HEK293T (cell line): ENCODE results near the gene APRT.
A peak's percentile ranks its signal among the peaks of the same experiment; 100 is the strongest.

Source experiments
- CTCF ChIA-PET: fragments of 350-600 bp; formaldehyde crosslinking; extraction: SDS; loops from one replicate; lab custom pipeline; 2021; ENCODE audit warnings: antibody characterized with exemption, inconsistent platforms; lab: Yijun Ruan, JAX
- POLR2A ChIA-PET: fragments of 350-600 bp; formaldehyde crosslinking; extraction: SDS; loops from one replicate; lab custom pipeline; 2020; ENCODE audit warnings: antibody characterized with exemption, inconsistent platforms; lab: Yijun Ruan, JAX
- DNase-seq: peaks from one replicate; pipeline ENCODE4 v3.0.0; 2012; ENCODE audit warnings: mixed read lengths; ENCODE audit errors: extremely low spot score
- ARNT ChIP-seq: fragments of 450-650 bp; IDR thresholded peaks from 2 replicates; pipeline ENCODE4 v1.6.1; 2017; ENCODE audit warnings: mild to moderate bottlenecking
- BHLHE40 ChIP-seq: fragments of 450-650 bp; IDR thresholded peaks from 2 replicates; pipeline ENCODE4 v1.6.1; 2016; ENCODE audit warnings: mild to moderate bottlenecking, moderate library complexity, borderline replicate concordance
- CTBP1 ChIP-seq: fragments of 450-650 bp; IDR thresholded peaks from 2 replicates; pipeline ENCODE4 v1.6.1; 2016; ENCODE audit warnings: borderline replicate concordance
- ELF4 ChIP-seq: fragments of 450-650 bp; IDR thresholded peaks from 2 replicates; pipeline ENCODE4 v1.6.1; 2017; ENCODE audit warnings: antibody characterized with exemption
- FOXA1 ChIP-seq: fragments of 450-650 bp; IDR thresholded peaks from 2 replicates; pipeline ENCODE4 v1.6.1; 2016; ENCODE audit warnings: mild to moderate bottlenecking
- FOXK2 ChIP-seq: fragments of 450-650 bp; IDR thresholded peaks from 2 replicates; pipeline ENCODE4 v1.6.1; 2016; ENCODE audit warnings: mild to moderate bottlenecking
- FOXM1 ChIP-seq: fragments of 450-650 bp; IDR thresholded peaks from 2 replicates; pipeline ENCODE4 v1.6.1; 2017; ENCODE audit warnings: mild to moderate bottlenecking, borderline replicate concordance
- HDGF ChIP-seq: fragments of 450-650 bp; IDR thresholded peaks from 2 replicates; pipeline ENCODE4 v1.6.1; 2017; ENCODE audit warnings: antibody characterized with exemption, borderline replicate concordance
- L3MBTL2 ChIP-seq: fragments of 450-650 bp; conservative IDR thresholded peaks from 2 replicates; pipeline ENCODE4 v1.6.1; 2016; ENCODE audit warnings: mild to moderate bottlenecking
- LEF1 ChIP-seq: fragments of 450-650 bp; IDR thresholded peaks from 2 replicates; pipeline ENCODE4 v1.6.1; 2017; ENCODE audit warnings: mild to moderate bottlenecking, borderline replicate concordance
- NFRKB ChIP-seq: fragments of 450-650 bp; IDR thresholded peaks from 2 replicates; pipeline ENCODE4 v1.6.1; 2016; ENCODE audit warnings: mild to moderate bottlenecking, moderate library complexity
- SP1 ChIP-seq: fragments of 450-650 bp; IDR thresholded peaks from 2 replicates; pipeline ENCODE4 v1.6.1; 2017
- SUZ12 ChIP-seq: fragments of 450-650 bp; IDR thresholded peaks from 2 replicates; pipeline ENCODE4 v1.6.1; 2016; ENCODE audit warnings: mild to moderate bottlenecking
- TARDBP ChIP-seq: fragments of 450-650 bp; IDR thresholded peaks from 2 replicates; pipeline ENCODE4 v1.6.1; 2016
- ZNF384 ChIP-seq: fragments of 450-650 bp; IDR thresholded peaks from 2 replicates; pipeline ENCODE4 v1.6.1; 2016
- TF ChIP-seq, protein P1 (sequence below): fragments of 450-650 bp; IDR thresholded peaks from 2 replicates; pipeline ENCODE4 v1.6.1; 2016

APRT gene

DNA sequence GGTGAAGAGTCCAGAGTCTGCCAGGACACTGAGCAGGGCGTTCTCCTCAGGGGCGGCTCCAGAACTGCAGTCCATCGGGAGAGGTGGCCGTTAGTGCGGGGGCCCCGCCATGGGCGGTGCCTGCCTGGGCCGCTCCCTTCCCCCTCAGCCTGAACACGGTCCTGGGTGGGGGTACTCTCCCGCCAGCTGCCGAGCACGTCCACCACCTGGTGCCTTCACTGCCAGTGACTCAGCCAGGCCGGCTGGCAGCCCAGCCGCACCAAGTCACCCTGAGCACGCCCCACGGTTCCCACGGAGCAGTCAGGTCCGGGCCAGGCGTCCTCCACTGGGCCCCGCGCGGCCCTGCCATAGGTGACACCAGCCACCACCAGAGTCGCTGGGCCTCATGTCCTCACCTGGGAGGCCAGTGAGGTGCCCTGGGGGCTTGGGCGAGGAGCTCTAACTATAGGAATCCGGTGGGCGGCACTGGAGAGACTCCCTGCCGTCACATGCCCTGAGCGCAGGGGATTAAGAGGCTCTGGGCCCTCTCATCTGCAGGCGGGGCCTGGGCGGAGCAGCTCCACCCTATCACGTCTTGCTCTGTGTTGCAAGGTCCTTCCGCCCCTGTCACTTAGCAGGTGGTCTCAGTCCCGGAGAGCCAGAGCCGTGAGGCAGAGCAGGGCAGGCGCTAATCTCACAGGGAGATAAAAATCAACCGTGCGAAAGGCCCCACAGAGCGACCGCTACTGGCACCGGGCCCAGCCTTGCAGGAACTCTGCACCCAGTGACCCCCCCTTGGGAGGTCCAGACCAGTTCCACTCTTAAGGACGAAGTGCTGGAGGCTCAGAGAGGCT lies 41.1 kb downstream of the APRT start:
- ChIA-PET CTCF (interaction anchor here (2.1 kb wide), 1 partner anchor 33 kb away, joined by 10 read pairs; no protein-coding TSS in a partner anchor), POLR2A (interaction anchor here (0.7 to 4.4 kb wide), 6 partner anchors 8 to 40 kb away, joined by 3 to 30 read pairs (median 4); partner anchors contain the start of gene PIEZO1)
- DNase-seq, result peak; percentile 77
- no peak for TF ChIP-seq NFRKB
- TF ChIP-seq, protein P1, sequence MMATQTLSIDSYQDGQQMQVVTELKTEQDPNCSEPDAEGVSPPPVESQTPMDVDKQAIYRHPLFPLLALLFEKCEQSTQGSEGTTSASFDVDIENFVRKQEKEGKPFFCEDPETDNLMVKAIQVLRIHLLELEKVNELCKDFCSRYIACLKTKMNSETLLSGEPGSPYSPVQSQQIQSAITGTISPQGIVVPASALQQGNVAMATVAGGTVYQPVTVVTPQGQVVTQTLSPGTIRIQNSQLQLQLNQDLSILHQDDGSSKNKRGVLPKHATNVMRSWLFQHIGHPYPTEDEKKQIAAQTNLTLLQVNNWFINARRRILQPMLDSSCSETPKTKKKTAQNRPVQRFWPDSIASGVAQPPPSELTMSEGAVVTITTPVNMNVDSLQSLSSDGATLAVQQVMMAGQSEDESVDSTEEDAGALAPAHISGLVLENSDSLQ, result peak; percentile 49; the same call in 1 of the 2 replicates
- no peak for TF ChIP-seq FOXM1

DNA sequence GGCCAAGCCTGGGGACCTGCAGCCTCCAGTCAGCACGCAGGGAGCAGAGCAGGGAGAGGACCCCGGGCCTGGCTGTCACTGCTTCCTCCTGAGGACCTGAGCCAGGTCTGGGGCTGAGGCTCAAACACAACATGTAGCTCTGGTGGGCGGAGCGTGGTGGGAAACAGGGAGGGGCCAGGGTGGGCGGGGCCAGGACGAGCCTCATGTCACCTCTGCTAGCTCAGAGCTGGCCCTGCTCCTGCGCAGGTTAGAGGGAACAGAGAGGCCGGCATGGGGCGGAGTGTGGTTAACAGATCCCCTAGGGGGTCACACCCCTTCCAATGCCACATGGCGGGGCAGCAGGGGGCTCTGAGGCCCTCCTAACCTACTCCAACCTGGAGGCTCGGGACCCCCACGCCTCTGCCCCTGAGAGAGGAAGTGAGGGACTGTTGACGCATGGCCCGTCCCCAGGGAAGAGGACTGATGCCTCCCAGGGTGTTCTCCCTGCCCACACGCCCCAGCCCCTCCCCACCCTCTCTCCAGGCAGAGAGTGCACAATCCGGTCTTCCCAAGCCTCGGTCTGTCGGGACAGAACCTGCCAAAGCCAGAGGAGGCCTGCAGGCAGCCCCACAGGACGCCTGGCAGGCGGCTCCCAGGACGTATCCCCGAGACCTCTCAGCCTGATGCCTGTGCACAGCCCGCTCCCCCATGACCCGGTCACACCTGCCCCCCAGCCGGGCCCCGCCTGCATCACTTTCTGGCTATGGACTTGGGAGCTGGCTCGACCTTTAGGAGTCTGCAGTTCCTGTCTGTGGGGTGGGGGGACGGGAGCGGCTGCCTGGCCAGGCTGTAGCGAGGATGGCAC lies 41.9 kb downstream of the APRT start:
- POLR2A ChIA-PET, result interaction anchor here (0.9 to 4.4 kb wide), 5 partner anchors 13 to 41 kb away, joined by 3 to 30 read pairs (median 3); no protein-coding TSS in a partner anchor
- CTCF ChIA-PET, result interaction anchor here (2.1 kb wide), 1 partner anchor 32 kb away, joined by 10 read pairs; no protein-coding TSS in a partner anchor
- peak; percentile 83 for DNase-seq
- TF ChIP-seq TARDBP (no peak), FOXK2 (no peak), HDGF (no peak), BHLHE40 (no peak), FOXM1 (no peak), FOXA1 (no peak), CTBP1 (no peak), NFRKB (no peak), SP1 (no peak), L3MBTL2 (no peak), ZNF384 (no peak), LEF1 (no peak), ELF4 (no peak), SUZ12 (no peak)
- TF ChIP-seq, protein P1, result no peak

DNA sequence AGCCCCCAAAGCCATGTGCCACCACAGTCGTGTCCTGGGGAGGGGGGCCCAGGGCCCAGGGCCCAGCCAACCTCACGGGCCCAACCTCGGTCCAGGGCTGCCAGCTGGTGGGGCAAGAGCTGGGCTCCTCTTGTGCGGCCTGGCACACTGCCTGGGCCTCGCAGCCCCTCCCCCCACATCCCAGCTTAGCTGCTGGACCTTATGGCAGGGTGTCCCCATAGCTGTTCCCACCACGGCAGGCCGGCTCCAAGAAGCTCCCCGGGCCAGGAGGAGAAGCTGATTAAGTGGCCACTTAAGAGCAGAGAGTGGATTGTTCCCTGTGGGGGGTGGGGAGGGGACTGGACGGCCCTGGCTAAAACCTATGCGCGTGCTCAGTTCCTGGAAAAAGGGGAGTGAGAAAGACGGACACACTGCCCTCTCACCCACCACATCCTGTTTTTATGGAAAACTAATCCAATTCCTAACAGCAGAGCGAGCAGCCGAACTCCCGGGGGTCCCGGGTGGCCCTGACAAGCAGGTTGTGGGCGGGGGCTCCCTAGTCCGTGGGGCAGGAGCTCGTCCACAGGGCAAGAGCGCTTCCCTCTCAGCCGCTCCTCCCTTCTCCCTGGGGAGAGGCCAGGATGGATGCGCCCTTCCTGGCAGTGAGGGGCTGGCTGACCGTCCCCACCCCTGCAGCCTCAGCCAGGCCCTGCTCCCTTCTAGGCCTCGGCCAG lies 43.5 kb downstream of the APRT start:
- DNase-seq, result no peak
- CTCF ChIA-PET, result interaction anchor here (1.0 to 1.4 kb wide), 2 partner anchors 11 to 31 kb away, joined by 4 to 6 read pairs; no protein-coding TSS in a partner anchor
- TF ChIP-seq CTBP1 (no peak), NFRKB (no peak), LEF1 (no peak), ZNF384 (no peak), ELF4 (no peak), L3MBTL2 (no peak)
- TF ChIP-seq, protein P1, result no peak
- POLR2A ChIA-PET, result no interaction called here

DNA sequence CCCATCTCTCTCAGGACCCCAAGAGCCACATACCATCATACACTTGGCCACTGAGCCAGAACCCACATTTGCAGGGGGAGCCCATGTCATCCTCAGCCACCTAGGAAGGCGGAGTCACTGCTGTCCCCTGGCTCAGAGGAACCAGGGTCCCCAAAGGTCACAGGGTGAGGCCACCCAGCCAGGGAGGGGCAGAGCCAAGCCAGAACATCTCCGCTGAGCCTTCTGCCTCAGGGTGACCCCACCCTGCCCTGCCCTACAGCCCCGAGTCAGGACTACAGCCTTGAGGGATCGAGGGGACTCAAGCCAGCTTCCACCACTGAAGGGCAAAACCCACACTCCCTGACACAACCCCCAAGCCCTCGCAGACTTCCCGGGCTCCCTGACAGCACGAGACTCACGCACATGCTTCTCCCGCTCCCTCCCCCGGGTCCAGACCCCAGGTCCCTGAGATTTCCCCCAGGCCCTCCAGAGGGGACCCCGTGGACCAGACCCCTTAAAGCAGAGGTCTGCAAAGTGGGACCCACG lies 44.1 kb downstream of the APRT start:
- CTCF ChIA-PET, result interaction anchor here (1.4 kb wide), 1 partner anchor 10 kb away, joined by 4 read pairs; no protein-coding TSS in a partner anchor
- POLR2A ChIA-PET, result no interaction called here
- DNase-seq, result no peak
- no peak for TF ChIP-seq FOXA1
- TF ChIP-seq LEF1, result no peak
- no peak for TF ChIP-seq SP1
- no peak for TF ChIP-seq NFRKB
- TF ChIP-seq FOXM1, result no peak
- TF ChIP-seq ZNF384, result no peak
- TF ChIP-seq ELF4, result no peak
- TF ChIP-seq FOXK2, result no peak
- TF ChIP-seq ARNT, result no peak
- TF ChIP-seq TARDBP, result no peak
- TF ChIP-seq L3MBTL2, result no peak
- TF ChIP-seq, protein P1, result no peak
- TF ChIP-seq HDGF, result no peak
- no peak for TF ChIP-seq CTBP1
- no peak for TF ChIP-seq BHLHE40
- no peak for TF ChIP-seq SUZ12
